HS-27A (cell line): ENCODE data around the gene UIMC1.
"Not testable (repeated sequence)": the region's sequence is repeated elsewhere in the genome, so short reads cannot be mapped to it uniquely, and the experiment has no call there.

Experiments
- DNase-seq: peaks from one replicate; pipeline ENCODE4 v3.0.0-alpha.2; 2012; ENCODE audit warnings: low read depth, missing footprints

Gene UIMC1

DNA sequence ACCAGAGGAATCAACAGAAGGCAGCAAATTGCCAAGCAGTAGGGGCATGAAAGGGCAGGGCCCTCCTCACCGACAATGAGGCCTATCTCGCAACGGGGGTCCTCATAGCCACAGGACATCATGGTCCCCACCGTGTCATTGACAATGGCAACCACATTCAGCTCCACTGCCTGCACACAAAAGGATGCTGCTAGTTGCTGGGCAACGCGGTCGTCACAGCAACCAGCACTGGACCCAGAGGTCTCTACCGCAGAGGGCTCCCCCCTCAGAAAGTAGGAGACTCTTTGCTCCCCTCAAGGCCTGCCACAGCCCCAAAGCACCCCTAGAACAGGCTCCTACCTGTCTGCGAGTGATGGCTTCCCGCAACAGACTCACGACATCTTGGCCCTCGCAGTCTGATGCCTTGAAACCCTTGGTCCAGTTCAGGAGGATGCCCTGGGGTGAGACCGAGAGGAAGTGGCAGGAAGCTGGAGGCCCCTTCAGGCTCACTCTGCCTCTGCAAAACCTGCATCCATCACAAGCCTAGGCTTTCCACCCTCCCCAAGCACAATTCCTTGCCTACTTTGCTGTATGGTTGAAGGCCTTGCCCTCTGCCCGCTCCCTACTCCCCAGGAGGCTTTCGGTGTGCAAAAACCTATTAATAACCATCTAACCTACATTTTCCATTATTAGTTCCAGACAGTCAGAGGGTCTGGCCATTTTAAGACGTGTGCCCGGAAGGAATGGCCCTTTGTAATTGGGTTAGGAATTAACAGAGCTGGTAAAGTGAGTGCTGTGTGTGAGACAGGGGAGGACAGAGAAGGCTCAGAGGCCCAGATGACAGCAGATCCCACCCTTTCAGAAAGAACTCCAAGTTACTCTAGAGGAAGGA is 122.6 kb downstream of the UIMC1 start:
- DNase-seq = no peak

DNA sequence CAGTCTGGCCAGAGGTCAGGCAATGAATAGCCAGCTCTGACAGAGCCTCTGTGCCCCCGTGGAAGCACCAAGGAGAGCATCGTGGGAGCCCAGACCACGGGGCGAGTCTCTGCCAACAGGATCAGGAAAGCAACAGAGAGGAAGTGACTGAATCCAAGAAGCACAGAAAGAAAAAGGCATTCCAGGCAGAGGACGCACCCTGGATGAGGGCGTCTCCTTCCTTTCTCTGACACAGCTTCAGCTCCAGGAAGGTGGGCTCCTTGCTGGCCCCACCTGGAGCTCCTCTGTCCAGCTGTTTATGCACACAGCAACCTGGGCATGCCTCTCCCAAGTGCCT is 124.0 kb downstream of the UIMC1 start:
- DNase-seq = no peak

- no peak for DNase-seq
These were observed 124.6 kb downstream of the UIMC1 start for GRCh38 chr5:176881816-176882566.

DNA sequence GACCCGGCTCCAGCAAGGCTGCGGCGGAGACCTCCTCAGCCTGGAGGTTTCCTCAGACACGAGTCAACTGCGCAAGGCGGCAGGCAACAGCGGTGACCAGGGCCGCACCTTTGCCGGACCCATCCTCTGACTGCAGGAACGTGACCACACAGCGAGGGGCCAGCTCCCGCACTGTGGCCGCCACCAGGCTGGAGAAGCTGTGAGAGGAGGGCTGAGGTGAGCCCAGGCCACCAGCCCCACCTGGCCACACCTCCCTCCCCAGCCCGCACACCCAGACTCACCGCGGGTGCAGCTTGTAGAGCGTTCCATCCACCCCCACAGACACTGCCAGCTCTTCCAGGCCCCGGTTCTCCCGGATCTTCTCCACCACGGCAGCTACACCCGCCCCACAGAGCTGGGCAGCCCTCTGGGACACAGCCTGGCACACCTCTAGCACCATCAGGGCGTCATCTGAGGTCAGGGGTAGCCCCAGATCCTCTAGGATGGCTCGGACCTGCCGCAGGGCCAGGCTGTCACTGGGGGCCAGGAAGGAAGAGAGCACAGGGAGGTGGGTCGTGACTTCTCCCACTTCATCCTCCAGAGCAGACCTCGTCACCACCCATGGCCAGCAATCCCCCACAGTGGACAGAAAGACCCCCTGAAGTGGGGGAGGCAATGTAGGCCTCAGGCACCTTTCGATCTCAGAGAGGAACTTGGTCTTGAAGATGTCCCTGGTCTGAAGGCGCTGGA is 125.4 kb downstream of the UIMC1 start:
- DNase-seq = no peak

DNA sequence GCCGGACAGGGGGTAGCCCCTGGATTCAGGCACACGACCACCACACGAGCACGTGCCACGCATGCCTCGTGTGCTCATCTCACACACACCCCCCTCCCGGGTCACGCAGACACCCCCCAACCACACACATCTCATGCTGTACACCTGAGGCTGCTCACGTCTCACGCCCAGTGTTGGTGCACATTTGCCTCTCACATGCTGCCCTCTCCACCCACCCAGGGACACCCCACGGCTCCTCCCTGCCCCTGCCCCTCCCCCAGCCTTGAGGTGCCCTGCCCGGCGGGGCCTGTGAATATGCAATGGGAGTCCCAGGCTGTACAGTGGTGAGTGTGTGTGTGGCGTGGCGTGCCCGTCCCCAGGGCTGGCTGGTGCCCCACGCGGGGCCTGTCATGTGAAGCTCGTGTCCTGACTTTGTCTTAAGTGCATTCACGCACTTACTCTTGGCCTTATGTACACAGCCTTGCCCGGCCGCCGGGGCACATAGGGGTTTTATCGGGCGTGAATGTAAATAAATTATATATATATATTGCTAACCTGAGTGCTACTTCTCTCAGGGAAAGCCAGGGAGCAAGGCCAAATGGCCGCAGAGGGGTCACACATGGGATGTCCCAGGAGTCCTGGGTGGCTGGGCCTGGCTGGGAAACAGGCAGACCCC is 126.1 kb downstream of the UIMC1 start:
- DNase-seq = no peak

DNA sequence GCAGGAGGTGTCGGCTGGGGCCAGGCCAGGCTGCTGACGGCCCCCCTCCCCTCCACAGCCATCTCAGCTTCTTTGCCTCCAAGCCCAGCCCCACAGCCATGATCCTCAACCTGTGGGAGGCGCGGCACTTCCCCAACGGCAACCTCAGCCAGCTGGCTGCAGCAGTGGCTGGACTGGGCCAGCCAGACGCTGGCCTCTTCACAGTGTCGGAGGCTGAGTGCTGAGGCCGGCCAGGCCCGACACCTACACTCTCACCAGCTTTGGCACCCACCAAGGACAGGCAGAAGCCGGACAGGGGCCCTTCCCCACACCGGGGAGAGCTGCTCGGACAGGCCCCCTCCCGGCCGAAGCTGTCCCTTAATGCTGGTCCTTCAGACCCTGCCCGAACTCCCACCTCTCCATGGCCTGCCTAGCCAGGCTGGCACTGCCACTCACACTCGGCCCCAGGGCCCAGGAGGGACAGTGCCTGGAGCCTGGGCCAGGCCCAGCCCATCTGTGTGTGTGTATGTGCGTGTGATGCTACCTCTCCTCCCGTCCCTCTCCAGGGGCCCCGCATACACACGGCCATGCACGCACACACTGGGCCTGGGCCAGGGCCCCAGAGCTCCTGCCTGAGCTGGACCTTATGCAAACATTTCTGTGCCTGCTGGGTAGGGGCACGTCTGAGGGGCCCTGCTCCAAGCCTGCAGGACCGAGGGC is 126.8 kb downstream of the UIMC1 start:
- DNase-seq = no peak

DNA sequence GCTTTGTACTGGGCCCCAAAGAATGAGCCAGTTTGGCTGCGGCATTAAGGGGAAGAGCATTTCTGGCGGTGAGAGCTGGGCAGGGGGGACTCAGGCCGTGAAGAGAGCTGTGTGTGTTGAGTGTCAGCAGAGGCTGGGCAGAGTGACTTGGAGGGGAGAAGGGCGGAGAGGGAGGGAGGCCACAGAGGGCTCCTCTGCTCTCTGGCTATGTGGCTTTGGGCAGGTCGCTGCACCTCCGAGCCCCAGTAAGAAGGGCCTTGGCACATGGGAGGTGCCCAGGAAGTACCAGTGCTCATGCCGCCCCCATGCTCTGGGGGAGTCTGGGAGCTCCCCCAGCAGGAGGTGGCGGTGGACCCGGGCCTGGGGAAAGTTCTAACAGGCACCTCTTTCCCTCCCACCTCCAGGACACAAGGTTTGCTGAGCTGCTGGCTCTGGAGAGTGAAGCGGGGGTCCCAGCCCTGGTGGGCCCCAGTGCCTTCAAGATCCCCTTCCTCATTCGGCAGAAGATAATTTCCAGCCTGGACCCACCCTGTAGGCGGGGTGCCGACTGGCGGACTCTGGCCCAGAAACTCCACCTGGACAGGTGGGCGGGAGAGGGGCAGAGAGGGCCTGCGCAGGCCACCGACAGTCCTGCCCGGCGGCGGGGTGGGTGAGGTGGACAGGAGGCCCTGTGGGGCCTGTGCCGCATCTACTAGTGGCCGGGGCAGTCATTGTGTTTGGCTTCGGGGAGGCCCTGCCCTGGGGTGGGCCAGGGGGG is 127.5 kb downstream of the UIMC1 start:
- no peak for DNase-seq

DNA sequence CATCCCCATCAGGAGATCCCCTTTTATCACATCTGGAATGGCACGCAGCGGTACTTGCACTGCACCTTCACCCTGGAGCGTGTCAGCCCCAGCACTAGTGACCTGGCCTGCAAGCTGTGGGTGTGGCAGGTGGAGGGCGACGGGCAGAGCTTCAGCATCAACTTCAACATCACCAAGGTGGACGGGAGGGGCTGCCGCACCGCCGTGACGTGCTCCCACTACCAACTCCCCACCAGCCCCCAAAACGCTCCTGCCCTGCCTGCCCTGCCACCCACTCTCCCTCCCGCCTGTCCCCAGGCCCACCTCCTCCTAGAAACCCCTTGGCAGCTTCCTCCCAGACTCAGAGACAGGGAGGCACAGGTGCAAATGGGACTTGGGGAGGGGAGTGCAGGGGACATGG is 128.1 kb downstream of the UIMC1 start:
- no peak for DNase-seq

DNA sequence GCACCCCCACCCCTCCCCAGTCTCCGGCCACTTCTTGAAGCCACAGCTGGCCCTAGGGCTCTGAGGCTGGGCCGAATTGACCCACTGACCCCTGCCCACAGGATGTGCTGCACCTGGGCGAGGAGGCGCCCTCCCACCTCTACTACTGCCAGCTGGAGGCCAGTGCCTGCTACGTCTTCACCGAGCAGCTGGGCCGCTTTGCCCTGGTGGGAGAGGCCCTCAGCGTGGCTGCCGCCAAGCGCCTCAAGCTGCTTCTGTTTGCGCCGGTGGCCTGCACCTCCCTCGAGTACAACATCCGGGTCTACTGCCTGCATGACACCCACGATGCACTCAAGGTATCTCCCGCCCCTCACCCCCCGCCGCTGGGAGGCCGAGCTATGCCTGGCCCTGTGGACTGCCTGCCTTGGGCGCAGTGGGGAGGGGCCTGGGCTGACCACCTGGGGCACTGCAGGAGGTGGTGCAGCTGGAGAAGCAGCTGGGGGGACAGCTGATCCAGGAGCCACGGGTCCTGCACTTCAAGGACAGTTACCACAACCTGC is 128.7 kb downstream of the UIMC1 start:
- no peak for DNase-seq

DNA sequence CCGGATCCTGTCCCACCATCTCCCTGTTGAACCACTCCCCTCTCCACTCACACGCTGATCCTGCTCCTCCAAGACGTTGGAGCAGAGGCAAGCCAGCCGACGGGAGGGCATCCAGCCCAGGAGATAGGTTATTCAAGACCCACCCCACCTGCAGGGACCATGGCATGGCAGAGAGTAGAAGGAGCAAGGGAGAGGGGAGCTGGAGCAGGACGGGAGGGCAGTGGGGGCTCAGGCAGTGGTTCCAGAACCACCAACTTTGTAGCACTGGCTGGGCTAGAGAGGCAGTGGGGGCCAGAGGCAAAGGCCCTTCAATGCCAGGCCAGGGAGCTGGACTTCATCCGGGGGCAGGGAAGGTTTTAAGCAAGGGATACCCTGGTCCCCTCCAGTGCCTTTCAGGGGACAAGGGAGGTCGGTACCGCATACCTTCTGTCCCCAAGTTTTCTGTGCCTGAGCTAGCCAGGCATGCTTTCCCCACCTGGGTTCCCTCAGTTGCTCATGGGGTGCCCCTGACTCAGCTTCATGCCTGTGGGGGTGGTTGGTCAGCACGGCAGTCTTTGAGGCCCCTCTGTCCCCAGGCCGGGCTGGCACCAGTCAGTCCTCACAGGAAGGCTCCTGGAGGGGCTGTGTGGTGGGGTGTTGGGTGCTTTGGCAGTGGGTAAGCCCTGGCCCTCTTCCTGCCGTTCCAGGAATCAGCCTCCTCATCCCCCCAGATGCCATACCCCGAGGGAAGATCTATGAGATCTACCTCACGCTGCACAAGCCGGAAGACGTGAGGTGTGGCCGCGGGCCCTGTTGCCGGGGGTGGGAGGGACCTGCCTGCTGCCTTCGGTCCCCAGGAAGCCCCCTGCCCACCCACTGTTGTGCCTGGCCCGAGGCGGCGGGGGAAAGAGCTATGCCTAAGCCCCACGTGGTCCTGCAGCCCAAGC is 129.8 kb downstream of the UIMC1 start:
- DNase-seq = no peak

DNA sequence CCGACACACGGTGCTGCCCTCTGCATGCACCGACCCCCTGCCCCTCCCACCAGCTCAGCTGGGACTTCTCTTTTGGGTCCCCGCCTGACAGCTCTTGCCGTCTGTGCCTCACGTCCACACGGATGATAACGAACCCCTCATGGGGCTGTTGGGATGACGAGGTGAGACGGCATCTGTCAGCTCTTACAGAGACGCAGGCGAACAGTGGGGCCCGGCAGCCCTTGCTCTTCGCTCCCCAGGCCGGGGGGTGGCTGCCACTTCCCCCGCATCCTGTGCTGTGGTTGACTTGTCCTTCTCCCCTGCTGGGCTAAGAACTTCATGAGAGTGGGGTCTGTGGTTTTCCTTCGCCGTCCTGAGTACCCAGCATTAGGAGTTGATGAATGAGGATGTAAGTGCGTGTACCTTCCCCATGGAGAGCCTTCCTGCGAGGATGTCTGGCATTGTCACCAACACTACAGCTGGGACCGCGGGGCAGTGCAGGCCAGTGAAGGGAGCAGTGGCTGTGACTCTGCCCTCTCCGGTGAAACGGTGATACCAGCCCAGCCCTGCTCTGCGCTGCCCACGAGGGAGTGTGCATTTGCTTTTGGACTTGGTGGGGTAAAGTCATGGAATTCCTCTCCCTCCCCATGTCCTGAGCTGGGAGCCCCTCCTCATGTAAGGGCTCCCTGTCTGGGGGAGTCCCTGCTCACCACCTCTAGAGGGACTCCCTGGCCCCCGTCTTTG is 130.6 kb downstream of the UIMC1 start:
- no peak for DNase-seq

GRCh38 chr5:176875014-176875550 is 131.5 kb downstream of the UIMC1 start:
- no peak for DNase-seq

- DNase-seq = no peak
These were observed 132.3 kb downstream of the UIMC1 start for GRCh38 chr5:176874198-176874780.

DNA sequence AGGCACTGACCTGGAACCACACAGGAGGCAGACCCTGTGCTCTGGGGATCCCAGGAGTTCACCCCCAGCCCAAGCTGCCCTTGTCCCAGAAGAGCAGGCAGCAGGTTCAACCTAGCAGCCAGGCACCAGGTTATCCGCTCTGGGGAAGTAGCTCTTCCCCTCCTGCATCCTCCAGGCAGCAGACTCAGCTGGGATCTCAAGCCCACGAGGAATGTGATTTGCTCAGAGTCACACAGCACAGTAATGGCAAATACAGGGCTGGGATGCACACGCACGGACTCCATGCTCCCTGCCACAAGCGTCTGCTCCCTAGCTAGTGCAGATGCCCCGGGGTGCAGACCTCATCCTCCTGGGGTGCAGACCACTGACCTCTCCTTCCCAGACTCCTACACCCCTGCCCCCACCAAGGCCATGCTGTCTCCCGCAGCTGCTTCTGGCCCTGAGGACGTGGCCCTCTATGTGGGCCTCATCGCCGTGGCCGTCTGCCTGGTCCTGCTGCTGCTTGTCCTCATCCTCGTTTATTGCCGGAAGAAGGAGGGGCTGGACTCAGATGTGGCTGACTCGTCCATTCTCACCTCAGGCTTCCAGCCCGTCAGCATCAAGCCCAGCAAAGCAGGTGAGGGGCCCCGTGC is 132.9 kb downstream of the UIMC1 start:
- DNase-seq = no peak

GRCh38 chr5:176873011-176873410 is 133.6 kb downstream of the UIMC1 start:
- not testable (repeated sequence) for DNase-seq

DNA sequence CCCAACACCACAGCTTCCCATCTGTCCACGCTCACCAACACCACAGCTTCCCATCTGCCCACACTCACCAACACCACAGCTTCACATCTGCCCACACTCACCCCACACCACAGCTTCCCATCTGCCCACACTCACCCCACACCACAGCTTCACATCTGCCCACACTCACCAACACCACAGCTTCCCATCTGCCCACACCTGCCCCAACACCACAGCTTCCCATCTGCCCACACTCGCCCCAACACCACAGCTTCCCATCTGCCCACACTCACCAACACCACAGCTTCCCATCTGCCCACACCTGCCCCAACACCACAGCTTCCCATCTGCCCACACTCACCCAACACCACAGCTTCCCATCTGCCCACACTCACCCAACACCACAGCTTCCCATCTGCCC is 134.0 kb downstream of the UIMC1 start:
- DNase-seq = not testable (repeated sequence)

DNA sequence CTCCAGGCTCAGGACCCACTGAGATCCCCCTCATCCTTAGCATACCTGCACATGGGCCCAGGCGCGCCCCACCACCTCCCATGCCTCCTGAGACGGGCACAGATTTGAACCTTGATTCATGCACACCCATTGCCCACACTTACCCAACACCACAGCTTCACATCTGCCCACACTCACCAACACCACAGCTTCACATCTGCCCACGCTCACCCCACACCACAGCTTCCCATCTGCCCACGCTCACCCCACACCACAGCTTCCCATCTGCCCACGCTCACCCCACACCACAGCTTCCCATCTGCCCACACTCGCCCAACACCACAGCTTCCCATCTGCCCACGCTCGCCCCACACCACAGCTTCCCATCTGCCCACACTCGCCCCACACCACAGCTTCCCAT is 135.9 kb downstream of the UIMC1 start:
- not testable (repeated sequence) for DNase-seq
